ENCODE measurements around the gene ALOXE3.

ALOXE3 gene

DNA sequence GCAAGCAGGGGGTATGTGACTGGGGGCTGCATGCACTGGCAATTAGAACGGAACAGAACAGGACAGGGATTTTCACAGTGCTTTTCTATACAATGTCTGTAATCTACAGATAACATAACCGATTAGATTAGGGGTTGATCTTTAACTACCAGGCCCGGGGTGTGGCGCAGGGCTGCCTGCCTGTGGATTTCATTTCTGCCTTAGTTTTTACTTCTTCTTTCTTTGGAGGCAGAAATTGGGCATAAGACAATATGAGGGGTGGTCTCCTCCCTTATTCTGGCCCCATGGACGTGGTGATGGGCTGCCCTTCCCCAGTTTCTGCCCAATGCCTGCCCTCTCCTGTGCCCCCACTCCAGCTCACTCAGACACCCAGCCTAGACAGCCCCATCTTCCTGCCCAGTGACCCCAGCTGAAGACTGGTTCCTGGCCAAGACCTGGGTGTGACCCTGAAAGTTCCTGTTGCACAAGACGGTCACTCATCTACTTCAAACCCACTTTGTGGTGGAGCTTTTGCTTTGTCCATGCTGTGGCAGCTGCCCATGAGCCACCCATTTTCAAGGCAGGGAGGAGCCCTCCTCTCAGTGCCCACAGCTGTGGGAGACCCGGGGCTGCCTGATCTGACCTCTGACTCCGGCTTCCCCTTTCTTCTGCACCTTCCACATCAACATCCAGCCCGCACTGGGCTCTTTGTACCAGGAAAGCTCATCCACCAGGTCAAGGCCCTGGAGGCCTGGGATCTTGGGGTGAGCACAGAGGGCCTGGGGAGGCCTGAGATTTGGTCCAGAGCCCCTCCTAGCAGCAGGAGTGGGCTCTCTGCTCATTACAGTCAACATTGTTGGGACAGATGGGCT lies 49.4 kb downstream of the ALOXE3 start:
- no peak overlapping the region for H2AFZ ChIP-seq (ENCODE audit: low read length)
- H3K9me3 ChIP-seq (ENCODE audit: insufficient read depth, low read depth, low read length): no peaks in the 10 kb centered on the region
- no peak for TF ChIP-seq EZH2phosphoT487 (IDR thresholded peaks at IDR 0.05; ENCODE audit: borderline replicate concordance)
- TF ChIP-seq, protein P1, sequence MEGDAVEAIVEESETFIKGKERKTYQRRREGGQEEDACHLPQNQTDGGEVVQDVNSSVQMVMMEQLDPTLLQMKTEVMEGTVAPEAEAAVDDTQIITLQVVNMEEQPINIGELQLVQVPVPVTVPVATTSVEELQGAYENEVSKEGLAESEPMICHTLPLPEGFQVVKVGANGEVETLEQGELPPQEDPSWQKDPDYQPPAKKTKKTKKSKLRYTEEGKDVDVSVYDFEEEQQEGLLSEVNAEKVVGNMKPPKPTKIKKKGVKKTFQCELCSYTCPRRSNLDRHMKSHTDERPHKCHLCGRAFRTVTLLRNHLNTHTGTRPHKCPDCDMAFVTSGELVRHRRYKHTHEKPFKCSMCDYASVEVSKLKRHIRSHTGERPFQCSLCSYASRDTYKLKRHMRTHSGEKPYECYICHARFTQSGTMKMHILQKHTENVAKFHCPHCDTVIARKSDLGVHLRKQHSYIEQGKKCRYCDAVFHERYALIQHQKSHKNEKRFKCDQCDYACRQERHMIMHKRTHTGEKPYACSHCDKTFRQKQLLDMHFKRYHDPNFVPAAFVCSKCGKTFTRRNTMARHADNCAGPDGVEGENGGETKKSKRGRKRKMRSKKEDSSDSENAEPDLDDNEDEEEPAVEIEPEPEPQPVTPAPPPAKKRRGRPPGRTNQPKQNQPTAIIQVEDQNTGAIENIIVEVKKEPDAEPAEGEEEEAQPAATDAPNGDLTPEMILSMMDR (conservative IDR thresholded peaks at IDR 0.05; ENCODE audit: low read length): no peak
- H3K9me2 ChIP-seq (replicated peaks; ENCODE audit: low read depth, low read length): no peaks in the 10 kb centered on the region
- no peak overlapping the region for H3K9ac ChIP-seq (ENCODE audit: low read depth, low read length, poor library complexity, severe bottlenecking)
- H3K4me3 ChIP-seq (ENCODE audit: low read length, poor library complexity, severe bottlenecking): no peak overlapping the region
- no peak overlapping the region for H3K4me2 ChIP-seq (ENCODE audit: low read depth, low read length, poor library complexity, severe bottlenecking)
- no peaks in the 10 kb centered on the region for H4K20me1 ChIP-seq (ENCODE audit: insufficient read depth, low read length, poor library complexity, severe bottlenecking)
- H3K27me3 ChIP-seq (ENCODE audit: insufficient read depth, low read length, poor library complexity, severe bottlenecking): peaks cover under 1% of the 10 kb centered on the region
- H3K36me3 ChIP-seq (ENCODE audit: insufficient read depth, low read length): no peaks in the 10 kb centered on the region
- no peaks in the 10 kb centered on the region for H3K79me2 ChIP-seq (ENCODE audit: insufficient read depth, low read length)
- no peaks in the 10 kb centered on the region for H3F3A ChIP-seq (ENCODE audit: low read depth)
- H3K4me1 ChIP-seq (ENCODE audit: insufficient read depth, low read length, poor library complexity, severe bottlenecking): no peaks in the 10 kb centered on the region

DNA sequence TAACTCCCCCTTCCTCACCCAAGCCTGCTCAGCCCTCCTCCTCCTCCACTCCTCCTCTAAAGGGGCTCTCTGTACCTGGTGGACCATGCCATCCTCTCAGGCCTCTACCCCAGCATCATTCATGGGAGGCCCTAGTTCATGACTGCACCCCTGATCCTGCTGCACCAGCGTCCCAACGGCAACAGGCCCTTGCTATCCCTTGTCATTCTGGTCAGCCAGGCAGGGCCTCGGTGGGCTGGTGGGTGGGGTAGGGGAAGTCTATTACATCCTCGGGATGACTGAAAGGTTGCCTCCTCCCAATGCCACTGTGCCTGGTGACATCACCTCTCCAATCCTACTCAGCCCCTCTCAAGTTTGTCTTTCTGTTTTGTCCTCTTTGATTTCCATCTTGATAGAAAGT lies 50.5 kb downstream of the ALOXE3 start:
- Histone ChIP-seq H3K9me2 (replicated peaks; ENCODE audit: low read depth, low read length) (no peaks in the 10 kb centered on the region), H3K9me3 (ENCODE audit: insufficient read depth, low read depth, low read length) (no peaks in the 10 kb centered on the region), H2AFZ (ENCODE audit: low read length) (no peak overlapping the region), H3K9ac (ENCODE audit: low read depth, low read length, poor library complexity, severe bottlenecking) (no peak overlapping the region), H4K20me1 (ENCODE audit: insufficient read depth, low read length, poor library complexity, severe bottlenecking) (no peaks in the 10 kb centered on the region), H3K27me3 (ENCODE audit: insufficient read depth, low read length, poor library complexity, severe bottlenecking) (no peaks in the 10 kb centered on the region), H3F3A (ENCODE audit: low read depth) (no peaks in the 10 kb centered on the region), H3K4me2 (ENCODE audit: low read depth, low read length, poor library complexity, severe bottlenecking) (no peak overlapping the region), H3K36me3 (ENCODE audit: insufficient read depth, low read length) (no peaks in the 10 kb centered on the region), H3K79me2 (ENCODE audit: insufficient read depth, low read length) (no peaks in the 10 kb centered on the region), H3K4me3 (ENCODE audit: low read length, poor library complexity, severe bottlenecking) (no peak overlapping the region), H3K4me1 (ENCODE audit: insufficient read depth, low read length, poor library complexity, severe bottlenecking) (no peaks in the 10 kb centered on the region)
- TF ChIP-seq, protein P1 (conservative IDR thresholded peaks at IDR 0.05; ENCODE audit: low read length): no peak
- TF ChIP-seq EZH2phosphoT487 (IDR thresholded peaks at IDR 0.05; ENCODE audit: borderline replicate concordance): no peak

GRCh38 chr17:8066841-8067775 lies 51.2 kb downstream of the ALOXE3 start:
- no peaks in the 10 kb centered on the region for H3K9me3 ChIP-seq (ENCODE audit: insufficient read depth, low read depth, low read length)
- no peak overlapping the region for H2AFZ ChIP-seq (ENCODE audit: low read length)
- H3K4me1 ChIP-seq (ENCODE audit: insufficient read depth, low read length, poor library complexity, severe bottlenecking): no peaks in the 10 kb centered on the region
- no peak overlapping the region for H3K4me3 ChIP-seq (ENCODE audit: low read length, poor library complexity, severe bottlenecking)
- H3F3A ChIP-seq (ENCODE audit: low read depth): no peaks in the 10 kb centered on the region
- H3K27me3 ChIP-seq (ENCODE audit: insufficient read depth, low read length, poor library complexity, severe bottlenecking): no peaks in the 10 kb centered on the region
- no peaks in the 10 kb centered on the region for H3K36me3 ChIP-seq (ENCODE audit: insufficient read depth, low read length)
- no peaks in the 10 kb centered on the region for H3K9me2 ChIP-seq (replicated peaks; ENCODE audit: low read depth, low read length)
- TF ChIP-seq EZH2phosphoT487 (IDR thresholded peaks at IDR 0.05; ENCODE audit: borderline replicate concordance): no peak
- TF ChIP-seq, protein P1 (conservative IDR thresholded peaks at IDR 0.05; ENCODE audit: low read length): no peak
- no peaks in the 10 kb centered on the region for H3K79me2 ChIP-seq (ENCODE audit: insufficient read depth, low read length)
- H4K20me1 ChIP-seq (ENCODE audit: insufficient read depth, low read length, poor library complexity, severe bottlenecking): no peaks in the 10 kb centered on the region
- no peak overlapping the region for H3K9ac ChIP-seq (ENCODE audit: low read depth, low read length, poor library complexity, severe bottlenecking)
- no peak overlapping the region for H3K4me2 ChIP-seq (ENCODE audit: low read depth, low read length, poor library complexity, severe bottlenecking)
